ENCODE data around the gene MIA.

- TF ChIP-seq, protein P1, sequence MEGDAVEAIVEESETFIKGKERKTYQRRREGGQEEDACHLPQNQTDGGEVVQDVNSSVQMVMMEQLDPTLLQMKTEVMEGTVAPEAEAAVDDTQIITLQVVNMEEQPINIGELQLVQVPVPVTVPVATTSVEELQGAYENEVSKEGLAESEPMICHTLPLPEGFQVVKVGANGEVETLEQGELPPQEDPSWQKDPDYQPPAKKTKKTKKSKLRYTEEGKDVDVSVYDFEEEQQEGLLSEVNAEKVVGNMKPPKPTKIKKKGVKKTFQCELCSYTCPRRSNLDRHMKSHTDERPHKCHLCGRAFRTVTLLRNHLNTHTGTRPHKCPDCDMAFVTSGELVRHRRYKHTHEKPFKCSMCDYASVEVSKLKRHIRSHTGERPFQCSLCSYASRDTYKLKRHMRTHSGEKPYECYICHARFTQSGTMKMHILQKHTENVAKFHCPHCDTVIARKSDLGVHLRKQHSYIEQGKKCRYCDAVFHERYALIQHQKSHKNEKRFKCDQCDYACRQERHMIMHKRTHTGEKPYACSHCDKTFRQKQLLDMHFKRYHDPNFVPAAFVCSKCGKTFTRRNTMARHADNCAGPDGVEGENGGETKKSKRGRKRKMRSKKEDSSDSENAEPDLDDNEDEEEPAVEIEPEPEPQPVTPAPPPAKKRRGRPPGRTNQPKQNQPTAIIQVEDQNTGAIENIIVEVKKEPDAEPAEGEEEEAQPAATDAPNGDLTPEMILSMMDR (IDR thresholded peaks at IDR 0.05): no peak
- no peak for TF ChIP-seq POLR2A (IDR thresholded peaks at IDR 0.05)
These were observed 42.2 kb upstream of the MIA start for GRCh38 chr19:40733149-40733548.

Data from lower leg skin (tissue), 3 donors.